KBM-7 (cell line): ENCODE results near the gene TMEM121B.

ENCODE experiments used
- DNase-seq: peaks from one replicate; pipeline ENCODE4 v3.0.0-alpha.2; 2015
- in situ Hi-C: fragments of 300-500 bp; cut with MboI; formaldehyde crosslinking; loops from 2 replicates; pipeline ENCODE4 v1.14.3; 2020; ENCODE audit warnings: low sequenced_read_pairs, low pct_unique_long_range_greater_than_20kb, mixed read lengths

The TMEM121B gene

DNA sequence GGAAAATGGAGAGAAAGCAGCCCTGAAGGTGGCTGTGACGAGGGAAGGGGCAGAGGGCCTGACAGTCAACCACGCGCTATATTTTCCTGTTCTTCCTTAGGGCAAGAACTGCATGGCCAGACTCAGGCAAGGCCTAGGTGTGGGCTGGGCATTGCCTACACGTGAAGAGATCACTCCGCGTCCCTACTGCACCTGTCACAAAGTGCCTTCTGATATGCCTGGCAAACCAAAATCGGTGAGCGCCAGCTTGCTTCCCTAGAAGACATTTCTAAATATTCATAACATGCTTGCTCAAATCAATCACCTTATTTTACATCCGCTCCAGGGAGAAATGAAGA, 6.3 kb downstream of the TMEM121B start:
- in situ Hi-C loops, result no loop called here
- DNase-seq, result no peak

DNA sequence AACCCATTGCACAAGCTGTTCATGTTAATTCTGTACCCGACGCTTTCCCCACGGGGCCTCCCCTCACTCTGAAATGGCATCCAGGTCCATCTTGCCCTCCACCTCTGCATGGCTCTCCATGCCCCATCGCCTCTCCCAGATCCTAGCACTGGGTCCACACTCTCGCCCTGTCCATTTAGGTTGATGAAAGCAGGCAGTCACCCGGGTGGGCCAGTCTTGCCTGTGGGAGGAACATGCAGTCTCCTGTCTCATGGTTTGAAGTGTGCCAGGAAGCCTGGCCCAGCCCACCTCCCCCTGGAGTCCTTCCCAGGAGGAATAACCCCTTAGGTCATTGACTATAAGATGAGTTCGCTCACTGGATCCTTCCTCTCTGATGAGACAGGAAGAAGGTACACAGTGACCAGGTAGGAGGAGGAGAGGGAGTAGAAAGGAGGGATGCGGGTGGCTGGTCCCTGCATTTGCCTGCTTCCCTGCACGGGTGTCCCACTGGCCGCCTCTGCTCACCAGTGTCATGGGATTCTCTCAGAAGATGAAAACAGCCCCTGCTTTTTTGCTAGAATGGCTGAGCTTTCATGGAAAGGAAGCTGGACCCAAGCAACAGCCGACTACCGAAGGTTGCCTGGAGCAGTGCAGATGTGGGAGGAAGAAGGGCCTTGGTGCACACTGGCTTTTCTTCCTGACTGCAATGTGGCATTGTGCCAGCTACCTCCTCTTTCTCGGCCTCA, 6.8 kb downstream of the TMEM121B start:
- in situ Hi-C loops, result no loop called here
- no peak for DNase-seq

DNA sequence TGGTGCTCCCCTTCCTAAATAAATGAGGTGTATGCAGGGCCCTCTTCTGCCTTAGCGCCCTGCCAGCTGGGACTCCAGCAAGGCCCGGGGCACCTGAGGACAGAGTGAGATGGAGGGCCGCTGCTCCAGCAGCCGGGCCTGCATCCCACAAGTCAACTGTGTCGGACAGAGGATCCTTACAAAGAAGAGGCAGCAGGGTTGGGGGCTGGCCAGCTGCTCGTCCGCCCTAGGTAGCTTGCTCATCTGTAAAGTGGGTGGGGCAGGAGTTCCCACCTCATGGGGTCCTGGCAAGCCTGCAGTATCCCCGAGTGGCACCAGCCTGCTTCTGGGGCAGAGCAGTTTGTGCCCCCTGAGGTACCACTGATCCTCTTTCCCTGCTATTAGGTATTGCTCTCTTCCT, 7.6 kb downstream of the TMEM121B start:
- in situ Hi-C loops, result no loop called here
- DNase-seq, result no peak

DNA sequence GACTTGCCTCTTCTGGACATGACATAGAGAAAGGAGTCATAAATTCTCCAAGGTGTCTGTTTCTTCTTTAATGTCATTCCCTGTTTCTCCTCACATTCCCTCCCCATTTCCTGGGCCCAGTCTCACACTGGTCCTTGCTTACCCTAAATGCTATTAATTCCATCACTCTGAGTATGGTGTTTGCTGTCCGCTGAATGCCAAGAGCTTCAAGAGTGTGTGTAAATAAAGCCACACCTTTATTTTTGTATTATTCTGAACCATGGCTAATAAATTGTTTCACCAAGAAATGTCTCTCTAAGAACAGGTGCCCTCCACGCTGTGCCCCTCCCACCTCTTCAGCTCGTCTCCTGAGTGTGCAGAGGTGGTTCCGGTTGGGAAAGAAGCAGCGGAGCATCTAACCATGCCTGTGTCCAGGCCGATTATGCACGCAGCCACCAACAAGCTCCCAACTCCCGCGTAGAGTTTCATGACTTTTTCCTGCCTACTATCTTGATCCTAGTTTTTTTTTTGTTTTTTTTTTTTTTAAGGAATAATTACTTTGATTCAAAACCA, 8.6 kb downstream of the TMEM121B start:
- in situ Hi-C loops, result no loop called here
- no peak for DNase-seq

DNA sequence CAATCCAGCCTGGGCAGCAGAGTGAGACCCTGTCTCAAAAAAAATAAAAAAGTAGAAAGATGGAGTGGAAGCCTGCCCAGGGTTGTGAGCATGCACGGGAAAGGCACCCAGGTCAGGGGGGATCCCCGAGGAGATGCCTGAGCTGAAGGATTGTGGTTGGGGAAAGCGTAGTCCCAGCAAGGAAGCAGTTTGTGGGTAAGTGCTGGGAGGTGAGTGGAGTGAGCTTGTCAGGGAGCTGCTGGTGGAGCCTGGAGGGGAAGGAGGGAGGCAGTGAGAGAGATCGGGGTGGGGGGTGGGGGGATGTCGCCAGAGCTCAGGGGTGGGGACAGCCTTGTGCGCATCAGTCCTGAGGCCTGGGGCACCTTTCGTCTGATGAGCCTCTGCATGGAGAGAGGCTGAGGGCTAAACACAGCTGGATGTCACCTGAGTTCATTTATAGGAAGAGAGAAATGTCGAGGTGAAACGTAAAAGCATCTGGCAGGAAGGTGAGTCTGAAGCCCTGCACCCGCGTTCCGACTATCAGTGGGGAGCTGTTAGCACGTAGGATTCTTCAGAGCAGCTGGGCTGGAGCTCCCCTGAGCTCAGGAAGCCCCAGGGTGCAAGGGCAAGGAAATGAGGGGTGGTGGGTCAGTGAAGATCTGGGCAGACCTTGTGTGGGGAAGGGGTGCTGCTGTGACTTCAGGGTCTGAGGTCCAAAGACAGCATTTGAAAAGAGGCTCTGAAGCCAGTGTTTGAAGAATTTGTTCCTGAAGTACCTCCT, 10.2 kb downstream of the TMEM121B start:
- no peak for DNase-seq
- in situ Hi-C loops, result no loop called here

DNA sequence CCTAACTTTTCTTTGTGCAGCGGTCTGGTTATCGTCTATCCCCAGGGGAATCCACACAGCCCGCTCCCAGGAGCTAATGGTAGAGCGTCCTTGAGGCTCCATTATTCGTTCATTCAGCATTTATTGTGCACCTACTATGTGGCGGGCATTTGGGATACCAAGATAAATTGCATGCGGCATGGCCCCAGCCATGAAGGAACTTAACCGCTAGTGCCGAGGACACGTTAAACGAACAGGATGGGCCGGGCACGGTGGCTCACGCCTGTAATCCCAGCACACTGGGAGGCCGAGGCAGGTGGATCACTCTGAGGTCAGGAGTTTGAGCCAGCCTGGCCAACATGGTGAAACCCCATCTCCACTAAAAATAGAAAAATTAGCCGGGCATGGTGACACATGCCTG, 11.2 kb downstream of the TMEM121B start:
- in situ Hi-C loops, result loop anchor here (10.0 kb wide), 1 partner anchor 45 kb away; the partner anchor contains the start of gene HDHD5
- DNase-seq, result no peak

DNA sequence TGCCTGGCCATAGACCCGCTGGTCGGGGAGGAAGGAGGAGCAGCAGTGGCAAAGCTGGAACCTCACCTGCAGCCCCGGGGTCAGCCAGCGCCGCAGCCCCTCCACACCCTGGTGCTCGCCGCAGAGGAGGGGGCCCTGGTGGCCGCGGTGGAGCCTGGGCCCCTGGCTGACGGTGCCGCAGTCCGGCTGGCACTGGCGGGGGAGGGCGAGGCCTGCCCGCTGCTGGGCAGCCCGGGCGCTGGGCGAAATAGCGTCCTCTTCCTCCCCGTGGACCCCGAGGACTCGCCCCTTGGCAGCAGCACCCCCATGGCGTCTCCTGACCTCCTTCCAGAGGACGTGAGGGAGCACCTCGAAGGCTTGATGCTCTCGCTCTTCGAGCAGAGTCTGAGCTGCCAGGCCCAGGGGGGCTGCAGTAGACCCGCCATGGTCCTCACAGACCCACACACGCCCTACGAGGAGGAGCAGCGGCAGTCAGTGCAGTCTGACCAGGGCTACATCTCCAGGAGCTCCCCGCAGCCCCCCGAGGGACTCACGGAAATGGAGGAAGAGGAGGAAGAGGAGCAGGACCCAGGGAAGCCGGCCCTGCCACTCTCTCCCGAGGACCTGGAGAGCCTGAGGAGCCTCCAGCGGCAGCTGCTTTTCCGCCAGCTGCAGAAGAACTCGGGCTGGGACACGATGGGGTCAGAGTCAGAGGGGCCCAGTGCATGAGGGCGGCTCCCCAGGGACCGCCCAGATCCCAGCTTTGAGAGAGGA, 11.9 kb downstream of the TMEM121B start:
- in situ Hi-C loops, result loop anchor here (10.0 kb wide), 1 partner anchor 46 kb away; the partner anchor contains the start of gene HDHD5
- DNase-seq, result no peak

DNA sequence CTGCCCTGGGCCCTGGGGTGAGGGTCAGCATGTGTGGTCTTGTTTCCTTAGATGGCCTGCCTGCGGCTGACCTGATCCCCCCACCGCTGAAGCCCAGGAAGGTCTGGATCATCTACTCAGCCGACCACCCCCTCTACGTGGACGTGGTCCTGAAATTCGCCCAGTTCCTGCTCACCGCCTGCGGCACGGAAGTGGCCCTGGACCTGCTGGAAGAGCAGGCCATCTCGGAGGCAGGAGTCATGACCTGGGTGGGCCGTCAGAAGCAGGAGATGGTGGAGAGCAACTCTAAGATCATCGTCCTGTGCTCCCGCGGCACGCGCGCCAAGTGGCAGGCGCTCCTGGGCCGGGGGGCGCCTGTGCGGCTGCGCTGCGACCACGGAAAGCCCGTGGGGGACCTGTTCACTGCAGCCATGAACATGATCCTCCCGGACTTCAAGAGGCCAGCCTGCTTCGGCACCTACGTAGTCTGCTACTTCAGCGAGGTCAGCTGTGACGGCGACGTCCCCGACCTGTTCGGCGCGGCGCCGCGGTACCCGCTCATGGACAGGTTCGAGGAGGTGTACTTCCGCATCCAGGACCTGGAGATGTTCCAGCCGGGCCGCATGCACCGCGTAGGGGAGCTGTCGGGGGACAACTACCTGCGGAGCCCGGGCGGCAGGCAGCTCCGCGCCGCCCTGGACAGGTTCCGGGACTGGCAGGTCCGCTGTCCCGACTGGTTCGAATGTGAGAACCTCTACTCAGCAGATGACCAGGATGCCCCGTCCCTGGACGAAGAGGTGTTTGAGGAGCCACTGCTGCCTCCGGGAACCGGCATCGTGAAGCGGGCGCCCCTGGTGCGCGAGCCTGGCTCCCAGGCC, 12.7 kb downstream of the TMEM121B start:
- in situ Hi-C loops, result loop anchor here (10.0 kb wide), 1 partner anchor 46 kb away; the partner anchor contains the start of gene HDHD5
- no peak for DNase-seq

DNA sequence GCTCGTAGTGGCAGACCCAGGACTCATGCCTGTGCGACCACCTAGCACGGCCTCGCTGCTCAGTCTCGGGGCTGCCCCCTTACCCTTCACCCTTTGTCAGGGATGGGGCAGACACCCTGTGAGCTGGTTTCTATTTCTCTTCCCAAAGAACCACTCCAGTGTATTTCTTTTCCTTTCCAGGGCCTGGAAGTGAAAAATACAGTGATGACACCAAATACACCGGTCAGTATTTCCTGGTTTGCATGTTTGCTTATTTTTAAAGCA, 13.7 kb downstream of the TMEM121B start:
- in situ Hi-C loops, result loop anchor here (10.0 kb wide), 1 partner anchor 47 kb away; the partner anchor contains the start of gene HDHD5
- DNase-seq, result no peak

DNA sequence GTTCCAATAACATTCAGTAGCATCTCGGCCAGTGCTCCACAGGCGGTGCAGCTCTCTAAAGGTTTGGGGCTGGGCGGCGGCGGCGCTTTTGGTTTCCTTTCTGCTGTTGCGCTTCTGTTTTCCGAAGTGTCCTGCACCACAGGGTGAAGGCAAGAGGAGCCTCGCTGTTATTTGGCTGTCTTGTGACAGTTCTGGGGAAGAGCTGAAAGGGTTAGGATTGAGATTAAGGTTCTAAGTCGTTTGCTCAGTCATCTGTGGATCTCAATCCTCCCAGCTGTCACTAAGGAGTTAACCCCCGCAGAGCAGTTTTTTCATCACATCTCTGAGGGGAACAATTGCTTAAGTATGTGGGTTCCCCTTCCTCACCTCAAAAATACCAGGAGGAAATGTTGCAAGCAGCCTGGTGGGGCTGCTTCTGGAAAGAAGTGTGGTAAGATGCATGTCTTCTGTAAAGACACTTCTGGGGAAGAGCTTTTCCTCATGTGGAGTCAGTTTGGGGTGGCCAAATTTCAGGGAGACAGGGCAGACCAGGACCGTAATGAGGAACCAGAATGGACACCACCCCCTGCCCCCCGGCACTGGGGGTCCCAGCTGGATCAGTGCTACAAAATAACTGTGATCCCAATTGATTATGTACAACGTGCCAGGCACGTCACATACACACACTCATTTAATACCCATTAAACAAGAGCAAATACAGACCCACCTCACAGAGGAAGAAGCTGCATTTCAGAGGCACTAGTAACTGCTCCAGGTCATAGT, 14.2 kb downstream of the TMEM121B start:
- peak; percentile 56 for DNase-seq
- in situ Hi-C loops, result loop anchor here (10.0 kb wide), 1 partner anchor 48 kb away; the partner anchor contains the start of gene HDHD5

DNA sequence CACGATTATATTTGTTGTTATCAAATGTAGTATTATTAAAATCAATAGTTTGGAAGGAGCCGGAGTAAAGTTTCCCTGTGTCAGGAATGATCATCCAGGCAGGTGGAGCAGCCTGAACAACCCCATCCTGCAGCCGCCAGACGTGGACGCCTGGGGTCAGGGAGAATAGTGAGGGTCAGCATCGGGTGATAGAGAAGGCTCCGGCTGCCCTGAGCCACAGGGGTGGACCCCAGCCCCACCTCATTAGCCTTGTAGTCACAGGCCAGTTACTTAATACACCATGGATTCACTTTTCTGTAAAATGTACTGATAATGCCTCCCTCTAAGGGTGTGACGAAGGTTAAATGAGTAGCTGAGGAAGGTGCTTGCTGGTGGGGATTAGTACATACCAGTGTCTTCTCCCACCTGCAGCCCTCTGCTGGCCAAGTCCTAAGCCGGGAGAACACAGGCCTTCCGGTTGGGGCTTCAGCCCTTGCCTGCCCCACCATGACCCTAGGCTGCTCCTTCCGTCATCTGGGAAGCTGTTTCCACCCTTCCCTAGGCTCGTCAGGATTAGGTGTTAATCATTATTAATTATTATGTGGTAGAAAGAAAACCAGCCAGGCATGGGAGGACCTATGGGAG, 14.9 kb downstream of the TMEM121B start:
- in situ Hi-C loops, result loop anchor here (10.0 kb wide), 1 partner anchor 49 kb away; the partner anchor contains the start of gene HDHD5
- DNase-seq, result no peak

DNA sequence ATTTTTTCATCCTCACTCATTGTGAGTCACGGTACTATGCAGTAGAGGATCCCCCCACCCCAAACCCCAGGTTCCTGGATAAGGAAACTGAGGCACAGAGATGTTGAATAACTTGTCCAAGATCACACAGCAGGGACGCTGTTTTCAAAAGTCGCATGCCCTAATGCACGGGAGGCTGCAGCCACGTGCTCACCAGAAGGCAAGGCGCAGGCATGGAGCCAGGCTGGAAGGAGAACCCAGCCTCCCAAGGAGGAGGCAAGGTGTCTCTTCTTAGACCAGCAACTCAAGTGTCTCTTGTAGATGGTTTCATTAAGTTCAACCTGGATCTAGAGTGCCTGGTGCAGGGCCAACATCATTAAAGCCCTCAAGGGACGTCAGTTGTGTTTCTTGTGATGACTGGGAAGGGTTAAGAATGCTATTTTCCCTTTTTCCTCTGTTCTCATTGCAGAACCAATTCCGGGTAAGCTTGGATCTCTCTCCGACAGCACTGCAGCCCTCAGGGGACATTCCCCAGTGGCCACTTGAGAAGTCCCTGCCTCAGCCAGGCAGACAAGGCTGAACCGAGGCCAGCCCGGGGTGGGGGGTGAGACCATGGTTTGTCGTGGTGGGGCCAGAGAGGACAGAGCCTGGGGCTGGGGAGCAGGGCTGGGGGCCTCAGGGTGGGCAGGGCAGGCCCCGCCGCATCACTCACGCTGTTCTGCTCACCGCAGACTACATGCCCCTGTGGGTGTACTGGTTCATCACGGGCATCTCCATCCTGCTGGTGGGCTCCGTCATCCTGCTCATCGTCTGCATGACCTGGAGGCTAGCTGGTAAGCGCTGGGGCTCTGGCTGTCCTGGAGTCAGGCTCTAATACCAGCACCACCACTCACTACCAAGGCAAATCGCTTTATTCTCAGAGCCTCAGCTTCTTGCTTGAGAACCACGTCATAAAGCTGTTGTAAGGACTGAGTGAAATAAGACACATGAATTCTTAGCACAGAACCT, 15.7 kb downstream of the TMEM121B start:
- in situ Hi-C loops, result loop anchor here (10.0 kb wide), 1 partner anchor 49 kb away; the partner anchor contains the start of gene HDHD5
- no peak for DNase-seq

DNA sequence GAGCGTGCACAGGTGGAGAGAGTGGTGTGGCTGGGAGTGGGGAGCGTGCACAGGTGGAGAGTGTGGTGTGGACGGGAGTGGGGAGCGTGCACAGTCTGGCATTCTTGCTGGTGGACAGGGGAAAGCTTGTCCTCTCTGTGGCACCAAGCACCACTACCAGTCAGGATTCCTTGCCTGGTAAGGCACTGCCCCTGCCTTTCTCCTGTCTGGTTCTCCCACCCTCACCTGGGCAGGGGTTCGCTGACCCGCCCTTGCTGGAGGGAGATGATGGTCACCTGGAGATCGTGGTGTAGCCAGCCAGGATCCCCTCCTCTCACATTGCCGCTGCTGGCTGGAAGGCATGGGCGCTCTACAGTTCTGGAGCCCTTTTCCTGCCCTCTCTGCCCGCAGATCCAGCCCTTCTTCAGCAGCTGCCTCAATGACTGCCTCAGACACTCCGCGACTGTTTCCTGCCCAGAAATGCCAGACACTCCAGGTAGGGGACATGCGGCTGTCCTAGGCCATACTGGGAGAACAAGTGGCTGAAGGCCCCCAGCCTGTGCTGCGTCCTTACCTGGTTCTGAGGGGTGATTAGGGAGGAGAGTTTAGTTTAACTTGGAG, 16.7 kb downstream of the TMEM121B start:
- DNase-seq, result no peak
- in situ Hi-C loops, result loop anchor here (10.0 kb wide), 1 partner anchor 50 kb away; the partner anchor contains the start of gene HDHD5

DNA sequence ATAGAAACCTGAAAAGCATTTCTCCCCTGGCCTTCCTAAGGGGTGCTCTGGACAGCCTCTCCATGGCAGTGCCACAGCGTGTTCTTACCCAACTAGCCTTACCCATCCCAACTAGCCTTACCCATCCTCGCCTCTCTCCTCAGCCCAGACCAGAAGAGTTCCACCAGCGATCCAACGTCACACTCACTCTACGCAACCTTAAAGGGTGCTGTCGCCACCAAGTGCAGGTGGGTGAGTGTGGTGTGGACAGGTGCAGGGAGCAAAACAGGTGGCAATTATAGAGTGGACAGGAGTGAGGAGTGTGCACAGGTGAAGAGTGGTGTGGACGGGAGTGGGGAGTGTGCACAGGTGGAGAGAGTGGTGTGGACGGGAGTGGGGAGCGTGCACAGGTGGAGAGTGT, 17.8 kb downstream of the TMEM121B start:
- in situ Hi-C loops, result loop anchor here (10.0 kb wide), 1 partner anchor 51 kb away; the partner anchor contains the start of gene HDHD5

DNA sequence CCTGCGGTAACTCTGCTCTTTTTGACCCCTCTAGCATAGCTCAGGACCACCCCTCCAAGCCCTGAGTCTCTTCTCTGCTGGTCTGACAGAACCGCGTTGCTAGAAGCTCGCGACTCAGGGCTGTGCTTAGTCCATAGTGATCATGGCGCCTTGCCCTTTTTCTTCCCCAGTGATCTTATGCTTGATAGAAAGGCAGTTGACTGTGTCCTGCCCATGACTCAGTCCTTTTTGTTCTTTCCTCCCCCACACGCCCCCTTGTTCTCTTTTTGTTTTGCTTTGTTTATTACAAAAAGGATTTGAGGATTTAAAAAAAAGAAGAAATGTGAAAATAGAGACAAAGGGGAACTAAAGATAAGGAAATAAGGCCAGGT, 18.9 kb downstream of the TMEM121B start:
- DNase-seq, result peak; percentile 75
- in situ Hi-C loops, result loop anchor here (10.0 kb wide), 1 partner anchor 53 kb away; the partner anchor contains the start of gene HDHD5

More for the DNA sequence above, 17.8 kb downstream of the TMEM121B start:
- DNase-seq, result no peak
